Duodenal mucosa (tissue), 2 donors: ENCODE results near the gene MAPK11.

Experiments used
- H3K27ac ChIP-seq: one replicate; pipeline ENCODE4 v1.7.0; 2013; ENCODE audit warnings: low read depth, low read length
- H3K27me3 ChIP-seq, 2 donors: one replicate each; pipeline ENCODE4 v1.7.0; 2013; ENCODE audit warnings: low read length in 2 of 2, control low read depth in 1 of 2; ENCODE audit not compliant: insufficient read depth in 2 of 2, control insufficient read depth in 1 of 2
- H3K36me3 ChIP-seq, 2 donors: one replicate each; pipeline ENCODE4 v1.7.0; 2013; ENCODE audit warnings: low read length in 2 of 2, control low read depth in 1 of 2; ENCODE audit not compliant: insufficient read depth in 2 of 2, control insufficient read depth in 1 of 2
- H3K4me1 ChIP-seq, 2 donors: one replicate each; pipeline ENCODE4 v1.7.0; 2013; ENCODE audit warnings: low read length in 2 of 2, control low read depth in 1 of 2; ENCODE audit not compliant: insufficient read depth in 2 of 2, control insufficient read depth in 1 of 2
- H3K4me3 ChIP-seq, 2 donors: one replicate each; pipeline ENCODE4 v1.7.0; 2013; ENCODE audit warnings: low read length in 2 of 2, low read depth in 1 of 2
- H3K9ac ChIP-seq, 2 donors: one replicate each; pipeline ENCODE4 v1.7.0; 2013; ENCODE audit warnings: low read length in 2 of 2, low read depth in 1 of 2
- H3K9me3 ChIP-seq, 2 donors: one replicate each; pipeline ENCODE4 v1.7.0; 2013; ENCODE audit warnings: low read length in 2 of 2, control low read depth in 1 of 2; ENCODE audit not compliant: control insufficient read depth in 1 of 2

Gene MAPK11

GRCh38 chr22:50314455-50315288 lies 44.5 kb upstream of the MAPK11 start:
- peaks cover 0 to 4% of the 10 kb centered on the region in 2 donors for H3K27me3 ChIP-seq
- H3K4me1 ChIP-seq = peaks cover 15 to 30% of the 10 kb centered on the region in 2 donors
- peak overlapping the region; percentile 59 for H3K27ac ChIP-seq
- peak overlapping the region; percentile 54 to 66 for H3K4me3 ChIP-seq
- H3K36me3 ChIP-seq = no peaks in the 10 kb centered on the region
- peak overlapping the region; percentile 31 to 51 for H3K9ac ChIP-seq
- H3K9me3 ChIP-seq = no peaks in the 10 kb centered on the region

- peak overlapping the region; percentile 54 to 66 for H3K4me3 ChIP-seq
- peaks cover 15 to 33% of the 10 kb centered on the region in 2 donors for H3K4me1 ChIP-seq
- peak overlapping the region; percentile 31 to 51 for H3K9ac ChIP-seq
Observed at GRCh38 chr22:50314081-50314454, 43.9 kb upstream of the MAPK11 start.

GRCh38 chr22:50313600-50313999 lies 43.4 kb upstream of the MAPK11 start:
- Histone ChIP-seq H3K36me3 (no peaks in the 10 kb centered on the region), H3K4me1 (peaks cover 15 to 38% of the 10 kb centered on the region in 2 donors), H3K9ac (no peak overlapping the region), H3K27ac (no peak overlapping the region), H3K27me3 (peaks cover 0 to 4% of the 10 kb centered on the region in 2 donors), H3K9me3 (no peaks in the 10 kb centered on the region), H3K4me3 (no peak overlapping the region)

More at GRCh38 chr22:50314081-50314454, 43.9 kb upstream of the MAPK11 start:
- Histone ChIP-seq H3K27me3 (peaks cover 0 to 4% of the 10 kb centered on the region in 2 donors), H3K36me3 (no peaks in the 10 kb centered on the region), H3K27ac (no peak overlapping the region), H3K9me3 (no peaks in the 10 kb centered on the region)

- no peak overlapping the region for H3K4me3 ChIP-seq
- H3K4me1 ChIP-seq = peaks cover 15 to 42% of the 10 kb centered on the region in 2 donors
- no peak overlapping the region for H3K27ac ChIP-seq
Observed at GRCh38 chr22:50313021-50313420, 42.8 kb upstream of the MAPK11 start.

GRCh38 chr22:50312371-50312770 lies 42.2 kb upstream of the MAPK11 start:
- Histone ChIP-seq H3K36me3 (no peaks in the 10 kb centered on the region), H3K4me3 (no peak overlapping the region), H3K27ac (no peak overlapping the region), H3K4me1 (peaks cover 18 to 45% of the 10 kb centered on the region in 2 donors), H3K27me3 (peaks cover 0 to 4% of the 10 kb centered on the region in 2 donors), H3K9ac (no peak overlapping the region), H3K9me3 (no peaks in the 10 kb centered on the region)

More at GRCh38 chr22:50313021-50313420, 42.8 kb upstream of the MAPK11 start:
- H3K27me3 ChIP-seq = peaks cover 0 to 4% of the 10 kb centered on the region in 2 donors
- H3K9me3 ChIP-seq = no peaks in the 10 kb centered on the region
- no peak overlapping the region for H3K9ac ChIP-seq
- no peaks in the 10 kb centered on the region for H3K36me3 ChIP-seq

- Histone ChIP-seq H3K27me3 (peaks cover 0 to 4% of the 10 kb centered on the region in 2 donors), H3K4me1 (peaks cover 18 to 45% of the 10 kb centered on the region in 2 donors), H3K4me3 (no peak overlapping the region), H3K27ac (no peak overlapping the region), H3K9me3 (no peaks in the 10 kb centered on the region), H3K36me3 (no peaks in the 10 kb centered on the region), H3K9ac (no peak overlapping the region)
Observed at GRCh38 chr22:50311606-50312351, 41.6 kb upstream of the MAPK11 start.

- H3K4me1 ChIP-seq = peaks cover 18 to 43% of the 10 kb centered on the region in 2 donors
- H3K36me3 ChIP-seq = no peaks in the 10 kb centered on the region
- H3K27me3 ChIP-seq = peaks cover 0 to 3% of the 10 kb centered on the region in 2 donors
- no peak overlapping the region for H3K4me3 ChIP-seq
- no peak overlapping the region for H3K9ac ChIP-seq
- H3K27ac ChIP-seq = no peak overlapping the region
- H3K9me3 ChIP-seq = no peaks in the 10 kb centered on the region
Observed at GRCh38 chr22:50310949-50311444, 40.8 kb upstream of the MAPK11 start.

GRCh38 chr22:50310031-50310722 lies 40.0 kb upstream of the MAPK11 start:
- Histone ChIP-seq H3K9me3 (no peaks in the 10 kb centered on the region), H3K36me3 (no peaks in the 10 kb centered on the region), H3K4me1 (peaks cover 23 to 45% of the 10 kb centered on the region in 2 donors), H3K27me3 (no peaks in the 10 kb centered on the region), H3K27ac (no peak overlapping the region), H3K9ac (no peak overlapping the region), H3K4me3 (no peak overlapping the region)

- Histone ChIP-seq H3K9ac (no peak overlapping the region), H3K9me3 (no peaks in the 10 kb centered on the region), H3K27me3 (no peaks in the 10 kb centered on the region), H3K4me3 (no peak overlapping the region), H3K4me1 (peaks cover 23 to 45% of the 10 kb centered on the region in 2 donors), H3K36me3 (no peaks in the 10 kb centered on the region), H3K27ac (peak overlapping the region; percentile 52)
Observed at GRCh38 chr22:50309601-50309991, 39.4 kb upstream of the MAPK11 start.
